GM12872 (cell line): Measurements from ENCODE around the gene MAN2A1.

Experiments used
- CTCF ChIP-seq: IDR thresholded peaks from 3 replicates; pipeline ENCODE4 v1.5.1; 2011; ENCODE audit warnings: low read depth, mild to moderate bottlenecking, low read length, moderate library complexity; ENCODE audit not compliant: insufficient read depth

The MAN2A1 gene

GRCh38 chr5:109743041-109743531 is 53.4 kb downstream of the MAN2A1 start:
- no peak for TF ChIP-seq CTCF

- no peak for TF ChIP-seq CTCF
Measured at GRCh38 chr5:109743770-109744212, 54.1 kb downstream of the MAN2A1 start.

- TF ChIP-seq CTCF = no peak
Measured at GRCh38 chr5:109744261-109744660, 54.5 kb downstream of the MAN2A1 start.

GRCh38 chr5:109748546-109748945 is 58.8 kb downstream of the MAN2A1 start:
- no peak for TF ChIP-seq CTCF

GRCh38 chr5:109750463-109750862 is 60.7 kb downstream of the MAN2A1 start:
- TF ChIP-seq CTCF = no peak

GRCh38 chr5:109753279-109753678 is 63.6 kb downstream of the MAN2A1 start:
- TF ChIP-seq CTCF = no peak

GRCh38 chr5:109754319-109754718 is 64.6 kb downstream of the MAN2A1 start:
- TF ChIP-seq CTCF = no peak
